ENCODE results near the gene PRRG2.

PRRG2 gene

GRCh38 chr19:49585023-49585422 lies 3.9 kb downstream of the PRRG2 start:
- DNase-seq: peak in 20 of 56 donors; percentile 3 to 74 (median 28)

GRCh38 chr19:49587227-49587626 lies 6.1 kb downstream of the PRRG2 start:
- DNase-seq: no peak

GRCh38 chr19:49588365-49589122 lies 7.4 kb downstream of the PRRG2 start:
- DNase-seq: no peak

- DNase-seq: peak in 1 of 56 donors; percentile 16
Observed at GRCh38 chr19:49589502-49589905, 8.4 kb downstream of the PRRG2 start.

GRCh38 chr19:49590071-49590970 lies 9.2 kb downstream of the PRRG2 start:
- peak; percentile 41 to 96 (median 82) for DNase-seq

- DNase-seq: peak in 53 of 56 donors; percentile 22 to 93 (median 76)
Observed at GRCh38 chr19:49590971-49591730, 10.0 kb downstream of the PRRG2 start, which contains the start of gene PRR12. Gene PRR12 (plus strand): TSS chr19:49591182. CDS start chr19:49591655, 473 bp downstream.

- DNase-seq: peak in 42 of 56 donors; percentile 30 to 73 (median 55)
Observed at GRCh38 chr19:49591731-49592485, 10.8 kb downstream of the PRRG2 start.

GRCh38 chr19:49592486-49593232 lies 11.5 kb downstream of the PRRG2 start:
- DNase-seq: peak in 11 of 56 donors; percentile 15 to 50 (median 28)

GRCh38 chr19:49593233-49594113 lies 12.4 kb downstream of the PRRG2 start:
- DNase-seq: peak; percentile 41 to 96 (median 90)

GRCh38 chr19:49594157-49594992 lies 13.3 kb downstream of the PRRG2 start:
- DNase-seq: peak in 2 of 56 donors; percentile 1 to 6

- no peak for DNase-seq
Observed at GRCh38 chr19:49594993-49595818, 14.1 kb downstream of the PRRG2 start.

- no peak for DNase-seq
Observed at GRCh38 chr19:49595819-49596404, 14.8 kb downstream of the PRRG2 start.

- DNase-seq: no peak
Observed at GRCh38 chr19:49596407-49596806, 15.3 kb downstream of the PRRG2 start.

- no peak for DNase-seq
Observed at GRCh38 chr19:49596954-49597702, 16.0 kb downstream of the PRRG2 start.

GRCh38 chr19:49597703-49597974 lies 16.5 kb downstream of the PRRG2 start:
- no peak for DNase-seq
